GM19372 (cell line): ENCODE measurements around the gene TBCD.

Source experiments
- ATAC-seq: cut with Tn5 transposase; IDR thresholded peaks from one replicate; pipeline ENCODE4 v1.9.1; 2021; ENCODE audit warnings: mild to moderate bottlenecking, low read depth, moderate library complexity; ENCODE audit not compliant: unreplicated experiment

The TBCD gene

GRCh38 chr17:82751571-82752370 lies at the start of gene TBCD:
Gene TBCD, plus strand, starts transcription at chr17:82752065. Its CDS starts 129 bp downstream, at chr17:82752194.
- ATAC-seq: peak; percentile 80

GRCh38 chr17:82702231-82702927 lies 49.5 kb upstream of the TBCD start:
- ATAC-seq: no peak

- no peak for ATAC-seq
Observed at GRCh38 chr17:82703036-82703745, 48.7 kb upstream of the TBCD start.

- no peak for ATAC-seq
Observed at GRCh38 chr17:82703935-82704865, 47.7 kb upstream of the TBCD start.

- ATAC-seq: no peak
Observed at GRCh38 chr17:82704886-82705285, 47.0 kb upstream of the TBCD start.

- ATAC-seq: no peak
Observed at GRCh38 chr17:82705756-82706155, 46.1 kb upstream of the TBCD start.

GRCh38 chr17:82709024-82709675 lies 42.7 kb upstream of the TBCD start:
- ATAC-seq: no peak

- ATAC-seq: no peak
Observed at GRCh38 chr17:82709676-82710498, 42.0 kb upstream of the TBCD start.

- no peak for ATAC-seq
Observed at GRCh38 chr17:82710499-82711232, 41.2 kb upstream of the TBCD start.

GRCh38 chr17:82713071-82713723 lies 38.7 kb upstream of the TBCD start:
- ATAC-seq: no peak

- ATAC-seq: peak; percentile 60
Observed at GRCh38 chr17:82716203-82717010, 35.5 kb upstream of the TBCD start, which contains the start of gene FN3KRP. Gene FN3KRP, plus strand, starts transcription at chr17:82716706. Its CDS starts 50 bp downstream, at chr17:82716756.

- ATAC-seq: no peak
Observed at GRCh38 chr17:82718986-82719685, 32.7 kb upstream of the TBCD start.

GRCh38 chr17:82720204-82720603 lies 31.7 kb upstream of the TBCD start:
- ATAC-seq: no peak

GRCh38 chr17:82722341-82723013 lies 29.4 kb upstream of the TBCD start:
- ATAC-seq: no peak

- ATAC-seq: no peak
Observed at GRCh38 chr17:82723169-82723807, 28.6 kb upstream of the TBCD start.
